Measurements from ENCODE around the gene EGLN3.

GRCh38 chr14:33925946-33926345 is 24.9 kb downstream of the EGLN3 start:
- no peak for TF ChIP-seq EZH2phosphoT487 (IDR thresholded peaks at IDR 0.05; ENCODE audit: borderline replicate concordance, low read length)
- no peak for TF ChIP-seq CTCF (IDR thresholded peaks at IDR 0.05; ENCODE audit: low read depth, low read length, poor library complexity, severe bottlenecking)

All from DOHH2 (cell line).